Measurements from ENCODE around the gene KRI1.
"Not testable (repeated sequence)": the region's sequence is repeated elsewhere in the genome, so short reads cannot be mapped to it uniquely, and the experiment has no call there.

The KRI1 gene

DNA sequence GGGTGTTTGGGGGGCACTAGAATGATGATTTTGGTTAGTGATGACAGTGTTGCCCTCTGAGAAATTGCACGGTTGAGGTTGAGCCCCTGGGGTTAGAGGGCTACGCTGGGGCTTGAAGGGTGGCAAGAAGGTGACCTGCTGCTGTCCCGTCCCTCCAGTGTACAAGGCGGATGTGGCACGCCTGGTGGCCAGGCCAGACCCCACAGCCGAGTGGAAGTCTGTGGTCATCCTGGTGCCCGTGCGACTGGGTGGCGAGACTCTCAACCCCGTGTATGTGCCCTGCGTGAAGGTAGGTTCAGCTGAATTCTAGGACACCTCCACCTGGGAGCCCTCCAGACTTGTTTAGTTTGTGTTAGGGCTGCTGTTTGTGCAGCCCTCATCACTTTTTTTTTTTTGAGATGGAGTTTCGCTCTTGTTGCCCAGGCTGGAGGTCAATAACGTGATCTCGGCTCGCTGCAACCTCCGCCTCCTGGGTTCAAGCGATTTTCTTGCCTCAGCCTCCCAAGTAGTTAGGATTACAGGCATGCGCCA, 17.0 kb downstream of the KRI1 start:
- H3K27ac ChIP-seq: no peak overlapping the region
- TF ChIP-seq ZFX (IDR thresholded peaks at IDR 0.05; ENCODE audit: borderline replicate concordance) (no peak), CTCF (IDR thresholded peaks at IDR 0.05) (no peak)

DNA sequence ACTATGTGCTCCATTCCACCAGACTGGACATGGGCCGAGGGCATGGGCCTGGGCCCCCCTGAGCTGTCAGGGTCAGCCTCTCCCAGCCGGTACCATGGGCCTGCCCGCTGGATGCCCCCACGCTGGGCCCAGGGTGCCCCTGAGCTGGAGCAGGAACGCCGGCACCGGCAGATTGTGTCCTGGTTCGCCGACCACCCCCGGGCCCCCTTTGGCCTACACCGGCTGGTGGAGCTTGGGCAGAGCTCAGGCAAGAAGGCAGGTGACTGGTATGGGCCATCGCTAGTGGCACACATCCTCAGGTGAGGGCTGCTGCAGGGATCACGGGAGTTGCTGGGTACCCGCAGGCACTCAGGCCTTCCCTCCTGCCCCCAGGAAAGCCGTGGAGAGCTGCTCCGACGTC, 19.0 kb downstream of the KRI1 start:
- H3K27ac ChIP-seq: no peak overlapping the region
- TF ChIP-seq CTCF (IDR thresholded peaks at IDR 0.05) (no peak), ZFX (IDR thresholded peaks at IDR 0.05; ENCODE audit: borderline replicate concordance) (no peak)

DNA sequence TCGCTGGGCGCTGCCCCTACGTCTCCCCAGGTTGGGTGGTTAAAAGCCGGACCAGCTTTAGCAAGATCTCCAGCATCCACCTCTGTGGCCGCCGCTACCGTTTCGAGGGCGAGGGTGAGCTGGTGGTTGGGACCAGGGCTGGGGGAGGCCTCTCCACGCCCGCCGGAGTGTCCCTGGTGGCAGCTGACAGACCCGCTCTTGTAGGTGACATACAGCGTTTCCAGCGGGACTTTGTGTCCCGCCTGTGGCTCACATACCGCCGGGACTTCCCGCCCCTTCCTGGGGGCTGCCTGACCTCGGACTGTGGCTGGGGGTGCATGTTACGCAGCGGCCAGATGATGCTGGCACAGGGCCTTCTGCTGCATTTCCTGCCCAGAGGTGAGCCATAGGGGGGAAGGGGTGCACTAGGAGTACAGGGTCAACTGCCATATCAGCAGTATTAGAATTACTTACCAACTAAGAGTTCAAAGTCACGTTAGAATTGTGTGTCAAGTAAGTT, 21.0 kb downstream of the KRI1 start:
- TF ChIP-seq CTCF (IDR thresholded peaks at IDR 0.05): no peak
- no peak for TF ChIP-seq ZFX (IDR thresholded peaks at IDR 0.05; ENCODE audit: borderline replicate concordance)
- peak overlapping the region; percentile 82 for H3K27ac ChIP-seq

DNA sequence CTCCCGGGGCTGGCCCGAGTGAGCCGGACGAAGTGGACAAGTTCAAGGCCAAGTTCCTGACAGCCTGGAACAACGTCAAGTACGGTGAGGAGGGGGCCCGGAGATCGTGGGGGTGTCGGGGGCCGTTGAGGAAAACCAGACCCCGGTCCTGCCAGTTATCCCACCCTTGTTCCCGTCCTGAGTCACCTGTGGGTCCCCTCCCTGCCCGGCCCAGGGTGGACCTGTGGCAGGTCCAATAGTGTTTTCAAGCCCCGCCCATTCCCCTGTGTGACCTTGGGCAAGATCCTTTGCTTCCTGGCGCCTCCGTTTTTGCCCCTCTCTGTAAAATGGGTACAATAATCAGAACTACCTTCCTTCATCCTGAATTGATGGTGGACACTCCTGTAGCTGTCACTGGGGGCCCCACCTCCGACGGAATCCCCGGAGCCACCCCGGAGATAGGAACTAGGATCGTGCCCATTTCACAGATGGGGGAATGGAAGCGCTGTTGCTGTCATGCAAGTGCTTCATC, 21.5 kb downstream of the KRI1 start:
- no peak for TF ChIP-seq CTCF (IDR thresholded peaks at IDR 0.05)
- TF ChIP-seq ZFX (IDR thresholded peaks at IDR 0.05; ENCODE audit: borderline replicate concordance): no peak
- peak overlapping the region; percentile 82 for H3K27ac ChIP-seq

DNA sequence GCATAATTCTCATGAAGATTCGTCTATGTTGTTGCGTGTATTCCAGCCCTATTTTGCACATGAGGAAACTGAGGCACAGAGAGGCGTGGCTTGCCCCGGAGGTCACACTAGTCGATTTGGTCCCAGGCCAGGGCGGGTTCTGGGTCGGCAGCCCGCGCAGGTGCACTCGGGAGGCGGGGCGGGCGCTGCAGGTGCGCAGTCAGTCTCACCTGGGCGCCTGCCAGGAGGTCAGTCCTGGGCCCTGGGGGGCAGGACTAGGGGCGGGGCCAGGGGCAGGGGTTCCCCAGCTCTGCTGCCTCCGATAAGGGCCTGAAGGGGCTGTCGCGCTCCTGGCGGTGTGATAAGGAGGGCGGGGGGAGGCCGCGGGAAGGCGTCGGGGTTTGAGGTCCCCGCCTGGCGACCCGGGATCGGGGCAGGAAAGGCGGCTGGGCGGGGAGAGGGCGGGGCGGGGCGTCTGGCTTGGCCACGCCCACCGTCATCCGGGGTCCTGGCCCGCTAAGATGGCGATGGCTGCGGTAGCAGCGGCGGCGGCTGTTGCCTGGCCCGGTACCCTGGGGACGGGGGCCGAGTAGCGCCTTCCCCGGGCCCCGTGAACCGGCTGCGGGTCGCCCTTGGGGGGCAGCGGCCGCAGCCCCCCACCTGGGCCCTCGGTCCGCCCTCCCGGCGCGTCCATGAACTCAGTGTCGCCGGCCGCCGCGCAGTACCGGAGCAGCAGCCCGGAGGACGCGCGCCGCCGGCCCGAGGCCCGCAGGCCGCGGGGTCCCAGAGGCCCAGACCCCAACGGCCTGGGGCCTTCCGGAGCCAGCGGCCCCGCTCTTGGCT, 22.2 kb downstream of the KRI1 start, which contains the start of gene ATG4D:
TSS of gene ATG4D (plus strand) at position 485 of the 822 bp plus-strand sequence. CDS start at position 672, 187 bp downstream.
- TF ChIP-seq CTCF (IDR thresholded peaks at IDR 0.05) (no peak), ZFX (IDR thresholded peaks at IDR 0.05; ENCODE audit: borderline replicate concordance) (no peak)
- peak within 1 kb of the TSS; percentile 82 for H3K27ac ChIP-seq

GRCh38 chr19:10543059-10543419, 22.8 kb downstream of the KRI1 start:
- H3K27ac ChIP-seq: peak overlapping the region; percentile 82
- TF ChIP-seq ZFX (IDR thresholded peaks at IDR 0.05; ENCODE audit: borderline replicate concordance) (no peak), CTCF (IDR thresholded peaks at IDR 0.05) (no peak)

DNA sequence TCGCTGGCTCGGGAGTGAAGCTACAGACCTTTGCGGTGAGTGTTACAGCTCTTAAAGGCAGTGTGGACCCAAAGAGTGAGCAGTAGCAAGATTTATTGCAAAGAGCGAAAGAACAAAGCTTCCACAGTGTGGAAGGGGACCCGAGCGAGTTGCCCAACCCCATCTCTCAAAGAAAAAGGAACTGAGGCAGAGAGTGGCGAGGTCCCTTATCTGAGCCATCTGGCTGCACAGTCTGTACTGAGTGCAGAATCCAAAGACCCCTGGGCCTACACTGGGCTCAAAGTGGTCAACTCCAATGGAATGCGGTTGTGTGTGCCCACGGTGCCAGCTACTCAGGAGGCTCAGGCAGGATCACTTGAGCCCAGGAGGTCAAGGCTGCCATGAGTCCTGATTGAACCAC, 26.8 kb downstream of the KRI1 start:
- H3K27ac ChIP-seq: not testable (repeated sequence)
